K562 (cell line): ENCODE results near the gene OSBP2. TPM values are rescaled to one million over a fixed set of nuclear protein-coding genes. Genes with fewer than 3 reads are reported as not detected.

Source experiments
- ATAC-seq: fragments of 200-7000 bp; cut with Tn5 transposase; 3 replicates; pipeline ENCODE4 v1.9.1; 2020; ENCODE audit warnings: moderate library complexity
- BruUV-seq: library from RNA; stranded (reverse); fragments of 400-500 nt; replicated peaks from 2 replicates; lab custom pipeline; 2021; lab: Mats Ljungman, UMichigan
- CTCF ChIA-PET: fragments of 300-600 bp; formaldehyde crosslinking; extraction: SDS; loops from one replicate; lab custom pipeline; 2021; ENCODE audit warnings: low intra/inter-chr PET ratio; lab: Yijun Ruan, JAX
- POLR2A ChIA-PET: fragments of 300-600, 350-650 bp; sonication (Branson Sonifier 250); formaldehyde crosslinking; extraction: SDS; loops from one replicate; lab custom pipeline; 2021; ENCODE audit warnings: antibody characterized with exemption, inconsistent platforms; lab: Yijun Ruan, JAX
- DNase-seq, 4 experiments: peaks; one replicate each; pipeline versions ENCODE4 v3.0.0 to v3.0.0-alpha.2; 2011 to 2018; ENCODE audit warnings: low spot score in 3 of 4, mixed read lengths in 3 of 4; ENCODE audit errors: extremely low read depth in 1 of 4
- FAIRE-seq: peaks from 2 replicates; lab custom pipeline; 2011; peaks lifted over from hg19 to GRCh38; lab: Jason Lieb, UNC
- H2AFZ ChIP-seq: 2 replicates; pipeline ENCODE4 v1.6.0; 2011; ENCODE audit warnings: low read depth, low read length, control low read depth, inconsistent platforms
- H3K27ac ChIP-seq: fragments of 200-600 bp; 3 replicates; pipeline ENCODE4 v1.8.0; 2011; ENCODE audit warnings: low read depth, mild to moderate bottlenecking, control low read depth, inconsistent platforms, low read length, moderate library complexity, mixed read lengths; ENCODE audit errors: extremely low read depth
- H3K27me3 ChIP-seq, 2 experiments: fragments of 300-600 bp in 1 of 2; 2 replicates in 1 of 2; 3 replicates in 1 of 2; pipeline versions ENCODE4 v1.6.0 to v1.8.0; 2011; ENCODE audit warnings: inconsistent platforms in 2 of 2, low read length in 2 of 2, mild to moderate bottlenecking in 1 of 2, mixed read lengths in 1 of 2, moderate library complexity in 1 of 2; ENCODE audit not compliant: control insufficient read depth in 2 of 2, insufficient read depth in 2 of 2
- H3K36me3 ChIP-seq: fragments of 300-600 bp; 3 replicates; pipeline ENCODE4 v1.8.0; 2011; ENCODE audit warnings: mild to moderate bottlenecking, low read length, inconsistent platforms; ENCODE audit not compliant: control insufficient read depth, insufficient read depth
- H3K4me1 ChIP-seq, 2 experiments: fragments of 200-600 bp in 1 of 2; replicated peaks in 1 of 2; 2 replicates in 1 of 2; 3 replicates in 1 of 2; pipeline versions ENCODE4 v1.5.1 to v1.8.0; 2011; ENCODE audit warnings: inconsistent platforms in 2 of 2, low read length in 2 of 2, mild to moderate bottlenecking in 1 of 2, mixed read lengths in 1 of 2, moderate library complexity in 1 of 2; ENCODE audit not compliant: control insufficient read depth in 2 of 2, insufficient read depth in 2 of 2
- H3K4me2 ChIP-seq: 2 replicates; pipeline ENCODE4 v1.6.1; 2011; ENCODE audit warnings: low read length, control low read depth, inconsistent platforms, mixed read lengths; ENCODE audit not compliant: insufficient read depth
- H3K4me3 ChIP-seq: fragments of 200-600 bp; sonication (generic), shearing (Covaris generic); 2 replicates; pipeline ENCODE4 v1.5.1; 2016; ENCODE audit warnings: control low read depth, inconsistent platforms
- H3K79me2 ChIP-seq: fragments of 200-600 bp; 3 replicates; pipeline ENCODE4 v1.8.0; 2011; ENCODE audit warnings: low read length, inconsistent platforms; ENCODE audit not compliant: control insufficient read depth, insufficient read depth
- H3K9ac ChIP-seq, 2 experiments: 2 replicates each; pipeline versions ENCODE4 v1.6.0 to v1.6.1; 2011; ENCODE audit warnings: low read depth in 2 of 2, low read length in 2 of 2, control low read depth in 1 of 2, inconsistent platforms in 1 of 2, mild to moderate bottlenecking in 1 of 2, mixed read lengths in 1 of 2; ENCODE audit not compliant: insufficient read depth in 1 of 2
- H3K9me1 ChIP-seq: one replicate; pipeline ENCODE4 v1.6.0; 2011; ENCODE audit warnings: inconsistent platforms, mild to moderate bottlenecking, low read length, moderate library complexity; ENCODE audit not compliant: control insufficient read depth, insufficient read depth
- H3K9me3 ChIP-seq: replicated peaks from 2 replicates; pipeline ENCODE4 v1.5.1; 2011; ENCODE audit warnings: low read depth, low read length, inconsistent platforms; ENCODE audit not compliant: control insufficient read depth, insufficient read depth
- H4K20me1 ChIP-seq: replicated peaks from 2 replicates; pipeline ENCODE4 v1.6.1; 2011; ENCODE audit warnings: low read length, inconsistent platforms, mixed read lengths; ENCODE audit not compliant: control insufficient read depth, insufficient read depth
- BCOR ChIP-seq: fragments of 450-650 bp; IDR thresholded peaks from 2 replicates; pipeline ENCODE4 v1.6.1; 2016
- CCAR2 ChIP-seq: fragments of 200-400 bp; formaldehyde crosslinking; IDR thresholded peaks from 2 replicates; pipeline ENCODE4 v1.6.1; 2017; ENCODE audit warnings: mild to moderate bottlenecking, low read depth, low read length
- ELF1 ChIP-seq: fragments of 200-800 bp; sonication (Bioruptor generic); IDR thresholded peaks from 2 replicates; pipeline ENCODE4 v1.6.1; 2016; ENCODE audit warnings: missing genetic modification characterization, missing compliant biosample characterization
- FOXP1 ChIP-seq: sonication (generic); formaldehyde crosslinking; IDR thresholded peaks from 2 replicates; pipeline ENCODE4 v1.8.0; 2022; ENCODE audit warnings: mild to moderate bottlenecking, missing genetic modification reagents
- GTF2A2 ChIP-seq: IDR thresholded peaks from 2 replicates; pipeline ENCODE4 v1.6.1; 2016; ENCODE audit warnings: mild to moderate bottlenecking, missing genetic modification characterization, missing compliant biosample characterization
- NFYB ChIP-seq: IDR thresholded peaks from 2 replicates; pipeline ENCODE4 v1.6.1; 2011; ENCODE audit warnings: mild to moderate bottlenecking, moderate library complexity; ENCODE audit not compliant: insufficient read length; ENCODE audit errors: extremely low read depth
- PPARD ChIP-seq: fragments of 250-450 bp; sonication (Bioruptor Pico); IDR thresholded peaks from 2 replicates; pipeline ENCODE4 v1.8.0; 2022; ENCODE audit warnings: inconsistent platforms, mild to moderate bottlenecking, moderate library complexity
- SMARCA5 ChIP-seq: fragments of 450-650 bp; IDR thresholded peaks from 2 replicates; pipeline ENCODE4 v1.6.1; 2016
- TRIM28 ChIP-seq: fragments of 450-650 bp; IDR thresholded peaks from 2 replicates; pipeline ENCODE4 v1.6.1; 2017
- WGBS: fragments of 100-300 bp; shearing (Covaris generic); methylation state at CpG from one replicate; pipeline ENCODE4 v1.1.6; 2016; ENCODE audit warnings: low coverage, mixed read lengths; ENCODE audit not compliant: insufficient coverage; ENCODE audit errors: missing lambda C conversion rate; 5-methylcytosine and 5-hydroxymethylcytosine counted together
- in situ Hi-C: fragments of 300-500 bp; cut with MboI; formaldehyde crosslinking; loops from 4 replicates; pipeline ENCODE4 v1.15.0; 2018; ENCODE audit warnings: inconsistent platforms, mixed read lengths
- intact Hi-C: fragments of 100-400 bp; cut with micrococcal nuclease; formaldehyde crosslinking; loops from 2 replicates; pipeline ENCODE4 v1.14.2; 2022
- polyA plus RNA-seq, 8 experiments: library from polyadenylated mRNA; depleted of rRNA in 4 of 8; stranded (reverse) in 5 of 8; unstranded in 3 of 8; fragments of >200 nt; fragmentation: Nextera tagmentation in 2 of 8; fragmentation: Illumina TruSeq in 1 of 8; extraction: Ambion mirVana in 2 of 8; extraction: Trizol in 1 of 8; gene quantifications; 2 replicates each; pipeline versions ENCODE4 v1.2.1 to v1.2.3, GENCODE V29; 2011 to 2014; ENCODE audit warnings: inconsistent platforms in 1 of 8, missing spikeins in 1 of 8
- total RNA-seq, 7 experiments: library from RNA; depleted of rRNA in 6 of 7; stranded (reverse); fragments of >200 nt in 6 of 7; fragmentation: Illumina TruSeq in 2 of 7; extraction: Trizol in 2 of 7; gene quantifications; 2 replicates each; pipeline versions ENCODE4 v1.2.1 to v1.2.3, GENCODE V29; 2011 to 2021; ENCODE audit warnings: low replicate concordance in 1 of 7
- TF ChIP-seq, protein P1 (sequence below): fragments of 450-650 bp; formaldehyde crosslinking; IDR thresholded peaks from 2 replicates; pipeline ENCODE4 v1.4.0; 2020; ENCODE audit warnings: mild to moderate bottlenecking, mixed read lengths

The OSBP2 gene
- total and polyA plus RNA-seq, 9 of the 15 experiments (the other 6 are each of a cell fraction or from before 2014, with no cell fraction given) = 0.52 to 29.5 (median 21.6) TPM

DNA sequence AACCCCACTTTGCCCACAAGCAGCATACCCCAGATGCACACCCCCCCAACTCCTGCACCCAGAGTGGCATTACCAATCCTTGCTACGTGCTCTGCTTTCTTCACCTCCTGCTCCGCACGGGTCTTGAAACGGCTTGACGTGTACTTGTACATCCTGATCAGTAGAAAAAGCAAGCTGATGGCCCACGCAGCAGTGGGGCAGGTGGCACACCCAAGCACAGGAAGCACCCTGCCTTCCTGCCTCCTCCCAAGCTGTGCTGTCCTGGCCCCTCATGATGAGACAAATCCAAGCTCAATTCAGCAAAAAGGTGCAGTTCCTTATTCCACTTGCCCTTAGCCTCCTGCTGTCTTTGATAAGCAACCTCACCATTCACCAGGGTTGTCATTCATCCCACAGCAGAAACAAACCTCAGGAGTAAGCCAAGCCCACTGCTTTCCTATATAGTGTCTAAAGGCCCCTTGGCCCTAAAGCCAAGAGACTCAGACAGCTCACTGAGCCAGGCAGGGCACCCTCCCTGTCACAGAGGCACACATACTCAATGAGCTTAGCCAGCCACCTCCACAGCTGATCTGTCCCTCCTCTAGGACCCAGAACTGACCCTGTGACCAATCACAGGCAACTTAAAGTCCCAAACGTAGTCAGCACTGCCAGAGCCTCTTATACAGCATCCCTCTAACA, 246.2 kb downstream of the OSBP2 start:
- WGBS = 68% methylated on average over 2 of the region's 7 CpGs
- TF ChIP-seq PPARD (no peak), FOXP1 (CRISPR knock-in tag) (no peak), SMARCA5 (no peak), CCAR2 (no peak), GTF2A2 (tag) (no peak), ELF1 (no peak), NFYB (no peak), TRIM28 (no peak), BCOR (no peak)
- TF ChIP-seq, protein P1, sequence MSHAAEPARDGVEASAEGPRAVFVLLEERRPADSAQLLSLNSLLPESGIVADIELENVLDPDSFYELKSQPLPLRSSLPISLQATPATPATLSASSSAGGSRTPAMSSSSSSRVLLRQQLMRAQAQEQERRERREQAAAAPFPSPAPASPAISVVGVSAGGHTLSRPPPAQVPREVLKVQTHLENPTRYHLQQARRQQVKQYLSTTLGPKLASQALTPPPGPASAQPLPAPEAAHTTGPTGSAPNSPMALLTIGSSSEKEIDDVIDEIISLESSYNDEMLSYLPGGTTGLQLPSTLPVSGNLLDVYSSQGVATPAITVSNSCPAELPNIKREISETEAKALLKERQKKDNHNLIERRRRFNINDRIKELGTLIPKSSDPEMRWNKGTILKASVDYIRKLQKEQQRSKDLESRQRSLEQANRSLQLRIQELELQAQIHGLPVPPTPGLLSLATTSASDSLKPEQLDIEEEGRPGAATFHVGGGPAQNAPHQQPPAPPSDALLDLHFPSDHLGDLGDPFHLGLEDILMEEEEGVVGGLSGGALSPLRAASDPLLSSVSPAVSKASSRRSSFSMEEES = no peak
- Histone ChIP-seq H3K9ac (no peak overlapping the region), H4K20me1 (no peaks in the 10 kb centered on the region), H3K79me2 (no peaks in the 10 kb centered on the region), H3K4me2 (no peak overlapping the region), H3K9me1 (peaks cover 3% of the 10 kb centered on the region), H3K4me3 (no peak overlapping the region), H3K9me3 (no peaks in the 10 kb centered on the region), H2AFZ (no peak overlapping the region), H3K27me3 (no peaks in the 10 kb centered on the region), H3K36me3 (peaks cover 93% of the 10 kb centered on the region; the same call in 2 of the 3 replicates), H3K27ac (no peak overlapping the region), H3K4me1 (no peaks in the 10 kb centered on the region)
- ATAC-seq (no peak), DNase-seq (no peak), FAIRE-seq (no peak)
- ChIA-PET CTCF (no interaction called here), POLR2A (no interaction called here)
- in situ Hi-C loops (no loop called here), intact Hi-C loops (no loop called here)
- no TSS peak for BruUV-seq
